Inferior parietal cortex (tissue), 1 donor: ENCODE data around the gene XRCC3.
A peak's percentile ranks its signal among the peaks of the same experiment; 100 is the strongest.
"Not testable (repeated sequence)": the region's sequence is repeated elsewhere in the genome, so short reads cannot be mapped to it uniquely, and the experiment has no call there.

Source experiments
- DNase-seq: peaks from one replicate; pipeline ENCODE4 v3.0.0-alpha.2; 2016; ENCODE audit errors: extremely low spot score

The XRCC3 gene

GRCh38 chr14:103669370-103669769, 45.9 kb downstream of the XRCC3 start:
- no peak for DNase-seq

- DNase-seq: no peak
These were observed 47.1 kb downstream of the XRCC3 start for GRCh38 chr14:103668117-103668516.

- no peak for DNase-seq
These were observed 47.6 kb downstream of the XRCC3 start for GRCh38 chr14:103667671-103668070.

GRCh38 chr14:103663506-103663905, 51.7 kb downstream of the XRCC3 start:
- DNase-seq: no peak

- DNase-seq: no peak
These were observed 52.7 kb downstream of the XRCC3 start for GRCh38 chr14:103662591-103662990.

- no peak for DNase-seq
These were observed 53.2 kb downstream of the XRCC3 start for GRCh38 chr14:103662029-103662428.

GRCh38 chr14:103659631-103660030, 55.6 kb downstream of the XRCC3 start:
- DNase-seq: no peak

GRCh38 chr14:103657471-103657870, 57.8 kb downstream of the XRCC3 start:
- peak; percentile 47 for DNase-seq

GRCh38 chr14:103656756-103657133, 58.5 kb downstream of the XRCC3 start:
- DNase-seq: no peak

GRCh38 chr14:103656031-103656755, 59.1 kb downstream of the XRCC3 start:
- DNase-seq: no peak

- no peak for DNase-seq
These were observed 60.6 kb downstream of the XRCC3 start for GRCh38 chr14:103654619-103655018.

- DNase-seq: no peak
These were observed 61.4 kb downstream of the XRCC3 start for GRCh38 chr14:103653805-103654204.

- not testable (repeated sequence) for DNase-seq
These were observed 61.9 kb downstream of the XRCC3 start for GRCh38 chr14:103653336-103653735.

- no peak for DNase-seq
These were observed 62.4 kb downstream of the XRCC3 start for GRCh38 chr14:103652806-103653205.

- no peak for DNase-seq
These were observed 63.7 kb downstream of the XRCC3 start for GRCh38 chr14:103651585-103651984.

GRCh38 chr14:103650213-103650612, 65.0 kb downstream of the XRCC3 start:
- no peak for DNase-seq

- DNase-seq: no peak
These were observed 66.2 kb downstream of the XRCC3 start for GRCh38 chr14:103649001-103649400.
